Measurements from ENCODE around the gene SLC6A4. TPM values are rescaled to one million over a fixed set of nuclear protein-coding genes. Genes with fewer than 3 reads are reported as not detected.
"Not testable (repeated sequence)": the region's sequence is repeated elsewhere in the genome, so short reads cannot be mapped to it uniquely, and the experiment has no call there.

Gene SLC6A4
- total and polyA plus RNA-seq, 8 donors, result 0.38 to 52.3 (median 1.4) TPM

- ATAC-seq (no peak), DNase-seq (no peak)
- Histone ChIP-seq H3K27ac (no peak overlapping the region), H3K27me3 (no peaks in the 10 kb centered on the region), H3K4me3 (no peak overlapping the region), H3K9me3 (no peaks in the 10 kb centered on the region), H3K36me3 (peaks cover 0 to 12% of the 10 kb centered on the region in 2 donors), H3K4me1 (no peaks in the 10 kb centered on the region)
- intact Hi-C loops (cut with DNase I), result no loop called here
- TF ChIP-seq CTCF (IDR thresholded peaks at IDR 0.05), result no peak
Observed at GRCh38 chr17:30148376-30148775, 87.1 kb downstream of the SLC6A4 start.

- DNase-seq; intact Hi-C loops (cut with DNase I); H3K4me3 ChIP-seq; H3K9me3 ChIP-seq; H3K27ac ChIP-seq; H3K4me1 ChIP-seq; ATAC-seq; H3K27me3 ChIP-seq: not testable (repeated sequence)
- H3K36me3 ChIP-seq, result peaks cover 0 to 12% of the 10 kb centered on the region in 2 donors
Observed at GRCh38 chr17:30147860-30148259, 87.6 kb downstream of the SLC6A4 start.

Other genes with a start within 250 kb of the SLC6A4 start
- gene NSRP1, start 118.9 kb downstream of the SLC6A4 start, total RNA-seq, result 10 to 100 TPM; 17.7 to 35.5 TPM
- 10 to 100 TPM; 36.1 to 42.8 (median 39.7) TPM for gene NSRP1, start 118.9 kb downstream of the SLC6A4 start, polyA plus RNA-seq (ENCODE audit: insufficient read length in 6 of 6)
- 10 to 100 TPM; 30.0 to 34.8 TPM for gene BLMH, start 56.2 kb upstream of the SLC6A4 start, total RNA-seq
- gene BLMH, start 56.2 kb upstream of the SLC6A4 start, polyA plus RNA-seq (ENCODE audit: insufficient read length in 6 of 6), result 10 to 100 TPM; 67.3 to 77.3 (median 72.2) TPM
- gene TMIGD1, start 98.4 kb upstream of the SLC6A4 start, total RNA-seq, result not detected
- not detected for gene TMIGD1, start 98.4 kb upstream of the SLC6A4 start, polyA plus RNA-seq (ENCODE audit: insufficient read length in 6 of 6)
- gene CPD, start 143.2 kb upstream of the SLC6A4 start, total RNA-seq, result 100 to 1,000 TPM in 1 of 2 donors, 10 to 100 TPM in 1; 74.4 to 124 TPM
- 10 to 100 TPM; 48.5 to 57.7 (median 53.2) TPM for gene CPD, start 143.2 kb upstream of the SLC6A4 start, polyA plus RNA-seq (ENCODE audit: insufficient read length in 6 of 6)
- gene GOSR1, start 241.7 kb upstream of the SLC6A4 start, total RNA-seq, result 10 to 100 TPM; 44.3 to 44.9 TPM
- gene GOSR1, start 241.7 kb upstream of the SLC6A4 start, polyA plus RNA-seq (ENCODE audit: insufficient read length in 6 of 6), result 10 to 100 TPM; 46.0 to 55.4 (median 51.2) TPM